AG04449 (cell line): ENCODE measurements around the gene PDGFC.

ENCODE experiments used
- CTCF ChIA-PET: fragments of 350-600 bp; formaldehyde crosslinking; extraction: SDS; loops from one replicate; lab custom pipeline; 2021; ENCODE audit warnings: antibody characterized with exemption; lab: Yijun Ruan, JAX
- POLR2A ChIA-PET: fragments of 400-600, 350-600 bp; formaldehyde crosslinking; extraction: SDS; loops from one replicate; lab custom pipeline; 2020; ENCODE audit warnings: antibody characterized with exemption, inconsistent platforms; lab: Yijun Ruan, JAX
- DNase-seq: peaks from one replicate; pipeline ENCODE4 v3.0.0-alpha.2; 2010; ENCODE audit warnings: low read depth, low spot score
- H3K4me3 ChIP-seq: 2 replicates; pipeline ENCODE4 v1.5.1; 2011; ENCODE audit warnings: low read depth, mild to moderate bottlenecking, control low read depth, low read length
- TF ChIP-seq, protein P1 (sequence below): IDR thresholded peaks from one replicate; pipeline ENCODE4 v1.5.1; 2011; ENCODE audit warnings: mild to moderate bottlenecking, moderate library complexity, low read length, control low read depth, inconsistent platforms; ENCODE audit not compliant: insufficient read depth; ENCODE audit errors: missing control alignments

PDGFC gene

DNA sequence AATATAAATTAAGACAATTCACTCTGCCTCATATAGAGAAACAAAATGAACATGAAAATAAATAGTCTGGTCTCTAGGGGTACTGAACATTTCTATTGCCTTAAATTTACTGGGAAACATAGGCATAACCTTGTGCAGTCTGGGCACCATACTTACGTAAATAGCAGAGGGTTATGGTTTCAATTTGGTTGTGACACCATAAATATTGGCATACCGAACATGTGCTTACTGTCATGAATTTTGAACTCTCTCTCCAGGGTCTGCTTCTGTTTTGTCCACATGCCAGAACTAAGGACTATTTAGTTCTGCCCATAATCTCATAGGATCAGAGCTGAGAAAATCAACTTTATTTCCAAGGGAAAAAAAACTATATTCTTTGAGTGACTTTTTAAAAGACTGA is 17.6 kb downstream of the PDGFC start:
- POLR2A ChIA-PET, result no interaction called here
- TF ChIP-seq, protein P1, sequence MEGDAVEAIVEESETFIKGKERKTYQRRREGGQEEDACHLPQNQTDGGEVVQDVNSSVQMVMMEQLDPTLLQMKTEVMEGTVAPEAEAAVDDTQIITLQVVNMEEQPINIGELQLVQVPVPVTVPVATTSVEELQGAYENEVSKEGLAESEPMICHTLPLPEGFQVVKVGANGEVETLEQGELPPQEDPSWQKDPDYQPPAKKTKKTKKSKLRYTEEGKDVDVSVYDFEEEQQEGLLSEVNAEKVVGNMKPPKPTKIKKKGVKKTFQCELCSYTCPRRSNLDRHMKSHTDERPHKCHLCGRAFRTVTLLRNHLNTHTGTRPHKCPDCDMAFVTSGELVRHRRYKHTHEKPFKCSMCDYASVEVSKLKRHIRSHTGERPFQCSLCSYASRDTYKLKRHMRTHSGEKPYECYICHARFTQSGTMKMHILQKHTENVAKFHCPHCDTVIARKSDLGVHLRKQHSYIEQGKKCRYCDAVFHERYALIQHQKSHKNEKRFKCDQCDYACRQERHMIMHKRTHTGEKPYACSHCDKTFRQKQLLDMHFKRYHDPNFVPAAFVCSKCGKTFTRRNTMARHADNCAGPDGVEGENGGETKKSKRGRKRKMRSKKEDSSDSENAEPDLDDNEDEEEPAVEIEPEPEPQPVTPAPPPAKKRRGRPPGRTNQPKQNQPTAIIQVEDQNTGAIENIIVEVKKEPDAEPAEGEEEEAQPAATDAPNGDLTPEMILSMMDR, result no peak

DNA sequence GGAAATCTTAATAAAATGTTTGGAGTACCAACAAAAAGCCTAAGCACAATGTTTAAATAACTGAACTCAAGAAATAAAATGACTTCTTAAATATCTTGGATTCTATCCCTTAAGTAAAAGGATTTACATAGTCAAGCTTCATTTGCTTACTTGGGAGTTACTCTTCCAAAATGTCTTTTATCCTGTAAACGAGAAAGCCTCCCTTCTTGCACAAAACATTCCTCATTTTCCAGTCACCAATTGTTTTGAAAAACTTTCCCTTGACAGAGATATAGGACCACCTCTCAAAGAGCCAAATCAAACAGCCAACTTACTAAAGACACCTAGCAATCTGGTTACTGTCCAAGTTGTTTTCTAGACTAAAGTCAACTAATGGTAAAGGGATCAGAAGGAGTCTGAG is 18.6 kb downstream of the PDGFC start:
- DNase-seq, result no peak
- no peak overlapping the region for H3K4me3 ChIP-seq
- POLR2A ChIA-PET, result no interaction called here
- CTCF ChIA-PET, result no interaction called here
- TF ChIP-seq, protein P1, result no peak

More for the DNA sequence above, 17.6 kb downstream of the PDGFC start:
- no peak for DNase-seq
- CTCF ChIA-PET, result no interaction called here
- no peak overlapping the region for H3K4me3 ChIP-seq

DNA sequence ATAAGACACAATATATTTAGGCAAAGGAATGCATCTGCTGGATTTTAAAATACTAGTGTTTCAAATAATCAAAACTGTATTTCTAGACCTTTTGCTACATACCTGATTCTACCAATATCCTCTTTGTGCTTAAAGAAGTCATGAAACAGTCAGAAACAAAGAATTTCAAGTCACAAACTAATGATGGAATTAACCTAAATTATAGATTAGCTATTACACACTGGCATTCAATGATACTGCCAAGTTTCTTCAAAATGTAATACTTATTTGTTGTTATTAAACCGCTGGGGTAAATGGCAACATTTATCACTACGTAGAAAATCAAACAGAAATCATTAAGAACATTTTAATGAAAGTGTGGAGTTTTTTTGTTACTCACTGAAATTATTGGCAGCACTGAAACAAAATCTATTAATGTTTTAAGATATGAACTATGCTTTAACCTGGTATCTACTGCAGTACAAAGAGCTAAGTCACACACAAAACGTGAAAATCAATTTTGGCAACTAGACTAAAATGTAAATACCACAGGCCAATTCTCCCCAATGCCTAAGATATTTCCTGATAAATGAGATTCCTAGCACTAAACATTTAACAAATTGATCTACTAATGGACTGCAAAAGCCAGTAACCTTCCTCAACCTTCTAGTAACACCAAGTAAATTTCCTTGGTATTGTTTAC is 19.4 kb downstream of the PDGFC start:
- ChIA-PET CTCF (no interaction called here), POLR2A (no interaction called here)
- no peak for DNase-seq
- TF ChIP-seq, protein P1, result no peak
- H3K4me3 ChIP-seq, result no peak overlapping the region

DNA sequence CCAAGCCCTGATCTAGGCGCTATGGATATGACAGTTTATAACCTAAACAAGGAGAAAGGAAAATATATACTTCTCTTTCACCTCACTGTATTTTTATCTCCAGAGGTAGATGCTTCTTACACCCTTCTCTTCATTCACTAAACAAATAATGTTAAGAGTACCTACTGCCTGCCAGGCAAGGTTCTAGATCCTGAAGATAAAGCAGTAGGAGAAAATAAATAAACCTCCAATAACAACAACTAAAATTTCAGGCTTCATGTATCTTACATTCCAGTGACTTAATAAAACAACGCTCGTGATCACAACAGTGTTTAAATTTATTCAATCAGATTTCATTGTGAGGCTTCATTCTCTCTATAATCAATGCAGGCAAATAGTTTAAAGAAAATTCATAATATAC is 20.7 kb downstream of the PDGFC start:
- CTCF ChIA-PET, result no interaction called here
- TF ChIP-seq, protein P1, result no peak
- H3K4me3 ChIP-seq, result no peak overlapping the region
- no peak for DNase-seq
- POLR2A ChIA-PET, result no interaction called here

DNA sequence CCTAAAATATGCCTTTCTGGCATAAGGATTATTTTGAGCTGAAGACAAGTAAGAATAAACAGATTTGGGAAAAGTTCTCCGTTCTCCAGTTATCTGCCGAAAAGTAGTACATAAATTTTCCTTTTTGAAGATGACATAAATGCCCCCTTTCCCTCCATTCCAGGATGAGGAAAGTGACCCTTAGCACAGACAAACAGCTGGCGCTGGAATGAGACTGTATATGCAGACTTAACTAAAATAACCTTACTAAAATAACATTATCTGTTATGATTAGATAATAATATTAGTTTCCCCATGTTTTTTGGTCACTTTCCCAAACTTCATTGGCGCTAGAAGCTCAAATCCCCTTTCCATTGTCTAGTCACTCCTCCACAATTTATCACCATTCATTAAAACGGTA is 21.5 kb downstream of the PDGFC start:
- CTCF ChIA-PET, result interaction anchor here (1.2 to 3.2 kb wide), 2 partner anchors 19 to 475 kb away, joined by 4 to 15 read pairs; no protein-coding TSS in a partner anchor

DNA sequence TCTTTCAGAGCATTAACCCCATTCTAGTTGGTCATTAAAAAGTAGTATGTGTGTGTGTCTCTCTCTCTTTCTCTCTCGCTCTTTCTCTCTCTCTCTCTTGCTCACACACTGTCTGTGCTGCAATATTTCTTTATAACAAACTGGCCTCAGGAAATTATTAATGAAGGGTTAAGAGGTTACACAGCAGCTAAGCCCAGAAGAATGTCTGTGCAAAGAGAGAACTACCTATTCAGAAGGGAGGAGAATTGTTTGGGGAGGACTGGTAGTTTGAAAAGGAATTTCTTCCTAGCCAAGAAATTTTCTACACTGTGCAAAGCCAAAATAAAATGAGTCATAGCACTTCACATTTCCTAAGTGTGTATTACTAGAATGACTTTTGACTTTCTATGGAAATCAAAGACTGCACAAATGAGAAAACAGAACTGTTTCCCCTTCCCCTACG is 22.2 kb downstream of the PDGFC start:
- no peak for DNase-seq
- TF ChIP-seq, protein P1, result no peak
- ChIA-PET POLR2A (interaction anchor here (0.6 kb wide), 1 partner anchor 473 kb away, joined by 5 read pairs; no protein-coding TSS in a partner anchor), CTCF (interaction anchor here (1.2 to 3.2 kb wide), 2 partner anchors 20 to 474 kb away, joined by 4 to 15 read pairs; no protein-coding TSS in a partner anchor)
- H3K4me3 ChIP-seq, result no peak overlapping the region

More for the DNA sequence above, 21.5 kb downstream of the PDGFC start:
- no peak for DNase-seq
- TF ChIP-seq, protein P1, result no peak
- H3K4me3 ChIP-seq, result no peak overlapping the region
- POLR2A ChIA-PET, result no interaction called here
